Measurements from ENCODE around the gene OLAH. TPM values are rescaled to one million over a fixed set of nuclear protein-coding genes. Genes with fewer than 3 reads are reported as not detected.

OLAH gene
- total RNA-seq: not detected in 2 replicates

GRCh38 chr10:15043674-15044073 lies at the start of gene OLAH:
OLAH (plus strand) TSS chr10:15043943; CDS start chr10:15047289, 3,346 bp downstream.

GRCh38 chr10:15088428-15089261 lies 44.9 kb downstream of the OLAH start, which contains the start of gene ACBD7:
ACBD7 (minus strand) TSS chr10:15088776; CDS start chr10:15088728, 48 bp downstream.

GRCh38 chr10:15097011-15097812 lies 53.5 kb downstream of the OLAH start, which contains the start of gene RPP38:
RPP38 (plus strand) TSS chr10:15097355; CDS start chr10:15103315, 5,960 bp downstream.

Other genes starting within 250 kb of the OLAH start
- 0.24 and 1.9 TPM in 2 replicates for gene CDNF, start 205.9 kb upstream of the OLAH start, total RNA-seq
- gene HSPA14, start 205.6 kb upstream of the OLAH start, total RNA-seq: 6.8 and 9.0 TPM in 2 replicates
- 12.9 and 13.6 TPM in 2 replicates for gene MSANTD7, start 205.6 kb upstream of the OLAH start, total RNA-seq
- 6.8 and 8.6 TPM in 2 replicates for gene SUV39H2, start 165.1 kb upstream of the OLAH start, total RNA-seq
- gene DCLRE1C, start 89.8 kb upstream of the OLAH start, total RNA-seq: 15.1 and 18.6 TPM in 2 replicates
- not detected in 2 replicates for gene MEIG1, start 84.6 kb upstream of the OLAH start, total RNA-seq
- gene ACBD7, start 44.8 kb downstream of the OLAH start, total RNA-seq: 0.32 TPM in 1 of 2 replicates, not detected in the other
- gene RPP38, start 53.4 kb downstream of the OLAH start, total RNA-seq: 11.7 and 13.0 TPM in 2 replicates
- gene NMT2, start 124.8 kb downstream of the OLAH start, total RNA-seq: 20.6 and 20.8 TPM in 2 replicates